ENCODE measurements around the gene CD22.
A peak's percentile ranks its signal among the peaks of the same experiment; 100 is the strongest.
"Not testable (repeated sequence)": the region's sequence is repeated elsewhere in the genome, so short reads cannot be mapped to it uniquely, and the experiment has no call there.

The CD22 gene

DNA sequence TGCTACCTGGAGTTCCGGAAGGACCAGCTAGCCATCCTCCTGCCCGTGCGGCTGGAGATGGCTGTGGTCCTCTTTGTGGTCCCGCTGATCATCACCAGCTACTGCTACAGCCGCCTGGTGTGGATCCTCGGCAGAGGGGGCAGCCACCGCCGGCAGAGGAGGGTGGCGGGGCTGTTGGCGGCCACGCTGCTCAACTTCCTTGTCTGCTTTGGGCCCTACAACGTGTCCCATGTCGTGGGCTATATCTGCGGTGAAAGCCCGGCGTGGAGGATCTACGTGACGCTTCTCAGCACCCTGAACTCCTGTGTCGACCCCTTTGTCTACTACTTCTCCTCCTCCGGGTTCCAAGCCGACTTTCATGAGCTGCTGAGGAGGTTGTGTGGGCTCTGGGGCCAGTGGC, 30.4 kb downstream of the CD22 start:
- H3K4me1 Mint-ChIP-seq: peaks cover 13 to 23% of the 10 kb centered on the region in 2 donors
- H3K9me3 Mint-ChIP-seq; H3K27ac Mint-ChIP-seq; H3K36me3 Mint-ChIP-seq; DNase-seq; H3K4me3 Mint-ChIP-seq; ATAC-seq (replicated peaks): not testable (repeated sequence)
- peaks cover 19 to 32% of the 10 kb centered on the region in 2 donors for H3K27me3 Mint-ChIP-seq

DNA sequence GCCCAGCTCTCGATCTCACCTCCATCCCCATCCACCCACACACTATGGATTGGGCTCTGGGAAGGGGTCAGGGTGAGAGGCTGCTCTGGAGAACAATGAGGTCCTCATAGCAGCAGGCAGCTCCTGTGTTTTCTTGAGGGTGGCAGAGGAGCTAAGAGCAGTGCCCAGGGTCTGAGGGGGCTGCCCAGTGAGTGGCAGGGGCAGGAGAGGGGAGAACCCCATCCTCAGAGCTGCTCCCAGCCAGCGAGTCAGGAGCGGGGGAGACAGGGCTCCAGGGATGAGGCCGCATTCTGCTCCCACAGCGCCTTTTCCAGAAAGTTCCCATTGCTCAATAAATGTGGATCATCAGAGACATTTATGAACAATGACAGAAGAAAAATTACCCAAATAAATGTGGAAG, 31.1 kb downstream of the CD22 start:
- not testable (repeated sequence) for ATAC-seq (replicated peaks); H3K9me3 Mint-ChIP-seq; H3K36me3 Mint-ChIP-seq; DNase-seq; H3K4me3 Mint-ChIP-seq; H3K27ac Mint-ChIP-seq
- H3K4me1 Mint-ChIP-seq: peaks cover 13 to 23% of the 10 kb centered on the region in 2 donors
- peaks cover 19 to 39% of the 10 kb centered on the region in 2 donors for H3K27me3 Mint-ChIP-seq

- no peak for ATAC-seq (replicated peaks)
- H3K27ac Mint-ChIP-seq: peak overlapping the region; percentile 4
Observed at GRCh38 chr19:35360880-35361420, 32.0 kb downstream of the CD22 start.

DNA sequence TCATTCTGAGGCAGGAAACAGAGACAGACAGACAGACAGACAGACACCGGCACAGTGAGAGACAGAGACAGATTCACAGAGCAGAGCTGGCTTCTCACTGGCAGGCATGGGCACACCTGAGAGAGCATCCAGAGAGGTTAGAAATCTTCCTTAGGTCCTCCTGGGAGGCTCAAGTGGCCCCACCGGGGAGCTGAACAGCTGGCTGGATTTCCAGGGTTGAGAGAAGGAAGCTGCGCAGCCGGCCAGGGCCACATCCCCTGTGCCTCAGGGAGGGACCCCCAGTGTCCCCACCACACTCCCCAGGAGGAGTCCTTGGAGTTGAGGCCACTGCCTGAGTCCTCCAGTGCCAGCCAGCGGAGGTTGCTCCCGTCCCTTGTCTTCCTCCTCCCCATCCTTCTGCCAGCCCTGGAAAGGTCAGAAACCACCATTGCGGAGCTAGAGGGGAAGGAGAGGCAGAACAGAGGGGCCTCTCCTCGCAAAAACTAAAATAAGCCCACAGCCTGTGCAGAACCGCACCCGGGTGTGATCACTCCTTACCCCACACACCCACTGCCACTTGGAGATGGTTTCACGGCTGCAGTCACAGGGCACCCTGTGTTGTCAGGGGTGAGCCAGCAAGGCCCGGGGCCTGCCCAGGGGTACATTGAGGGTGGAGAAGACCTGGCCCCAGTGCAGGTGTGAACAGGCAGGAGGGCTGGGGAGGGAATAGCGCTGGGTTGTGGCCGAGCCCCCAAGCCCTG, 33.4 kb downstream of the CD22 start:
- H3K36me3 Mint-ChIP-seq: no peaks in the 10 kb centered on the region
- H3K4me3 Mint-ChIP-seq: no peak overlapping the region
- H3K27me3 Mint-ChIP-seq: peaks cover 26 to 52% of the 10 kb centered on the region in 2 donors
- H3K9me3 Mint-ChIP-seq: no peaks in the 10 kb centered on the region
- H3K27ac Mint-ChIP-seq: no peak overlapping the region
- DNase-seq (no peak), ATAC-seq (replicated peaks) (no peak)
- peaks cover 7 to 18% of the 10 kb centered on the region in 2 donors for H3K4me1 Mint-ChIP-seq

More at GRCh38 chr19:35360880-35361420, 32.0 kb downstream of the CD22 start:
- Mint-ChIP-seq H3K4me1 (peaks cover 11 to 20% of the 10 kb centered on the region in 2 donors), H3K9me3 (no peaks in the 10 kb centered on the region), H3K27me3 (peaks cover 22 to 43% of the 10 kb centered on the region in 2 donors), H3K4me3 (no peak overlapping the region), H3K36me3 (no peaks in the 10 kb centered on the region)
- no peak for DNase-seq

- Mint-ChIP-seq H3K36me3 (no peaks in the 10 kb centered on the region), H3K9me3 (no peaks in the 10 kb centered on the region), H3K4me3 (no peak overlapping the region), H3K27me3 (peaks cover 25 to 49% of the 10 kb centered on the region in 2 donors), H3K27ac (no peak overlapping the region), H3K4me1 (peaks cover 5 to 18% of the 10 kb centered on the region in 2 donors)
- DNase-seq (no peak), ATAC-seq (replicated peaks) (no peak)
Observed at GRCh38 chr19:35363001-35363590, 34.1 kb downstream of the CD22 start.

- no peaks in the 10 kb centered on the region for H3K36me3 Mint-ChIP-seq
- H3K4me3 Mint-ChIP-seq: no peak overlapping the region
- DNase-seq (no peak), ATAC-seq (replicated peaks) (no peak)
- no peak overlapping the region for H3K27ac Mint-ChIP-seq
- peaks cover 21 to 45% of the 10 kb centered on the region in 2 donors for H3K27me3 Mint-ChIP-seq
- H3K4me1 Mint-ChIP-seq: peaks cover 2 to 18% of the 10 kb centered on the region in 2 donors
- no peaks in the 10 kb centered on the region for H3K9me3 Mint-ChIP-seq
Observed at GRCh38 chr19:35363711-35364425, 34.9 kb downstream of the CD22 start.

- Mint-ChIP-seq H3K4me1 (peaks cover 3 to 26% of the 10 kb centered on the region in 2 donors), H3K4me3 (no peak overlapping the region), H3K9me3 (peaks cover 5% of the 10 kb centered on the region in 2 donors), H3K36me3 (no peaks in the 10 kb centered on the region), H3K27ac (no peak overlapping the region), H3K27me3 (peaks cover 21 to 45% of the 10 kb centered on the region in 2 donors)
- DNase-seq (no peak), ATAC-seq (replicated peaks) (no peak)
Observed at GRCh38 chr19:35365303-35365702, 36.3 kb downstream of the CD22 start.

- Mint-ChIP-seq H3K27me3 (peaks cover 11 to 21% of the 10 kb centered on the region in 2 donors), H3K36me3 (no peaks in the 10 kb centered on the region), H3K4me1 (peaks cover 2 to 15% of the 10 kb centered on the region in 2 donors), H3K4me3 (no peak overlapping the region), H3K27ac (no peak overlapping the region), H3K9me3 (peaks cover 5% of the 10 kb centered on the region in 2 donors)
- DNase-seq (no peak), ATAC-seq (replicated peaks) (no peak)
Observed at GRCh38 chr19:35368378-35368777, 39.4 kb downstream of the CD22 start.

DNA sequence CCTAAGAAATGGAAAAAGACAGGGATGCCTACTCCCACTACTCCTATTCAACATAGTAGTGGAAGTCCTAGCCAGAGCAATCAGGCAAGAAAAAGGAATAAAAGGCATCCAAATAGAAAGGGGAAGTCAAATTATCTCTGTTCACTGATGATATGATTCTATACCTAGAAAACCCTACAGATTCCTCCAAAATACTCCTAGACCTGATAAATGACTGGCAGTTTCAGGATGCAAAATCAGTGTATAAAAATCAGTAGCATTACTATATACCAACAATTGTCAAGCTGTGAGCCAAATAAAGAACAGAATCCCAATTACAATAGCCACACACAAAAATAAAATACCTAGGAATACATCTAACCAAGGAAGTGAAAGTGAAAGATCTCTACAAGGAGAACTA, 40.5 kb downstream of the CD22 start:
- Mint-ChIP-seq H3K36me3 (no peaks in the 10 kb centered on the region), H3K9me3 (peaks cover 5% of the 10 kb centered on the region in 2 donors), H3K27ac (no peak overlapping the region), H3K27me3 (peaks cover 16 to 20% of the 10 kb centered on the region in 2 donors), H3K4me1 (peaks cover 6 to 22% of the 10 kb centered on the region in 2 donors), H3K4me3 (no peak overlapping the region)
- ATAC-seq (replicated peaks) (no peak), DNase-seq (no peak)

DNA sequence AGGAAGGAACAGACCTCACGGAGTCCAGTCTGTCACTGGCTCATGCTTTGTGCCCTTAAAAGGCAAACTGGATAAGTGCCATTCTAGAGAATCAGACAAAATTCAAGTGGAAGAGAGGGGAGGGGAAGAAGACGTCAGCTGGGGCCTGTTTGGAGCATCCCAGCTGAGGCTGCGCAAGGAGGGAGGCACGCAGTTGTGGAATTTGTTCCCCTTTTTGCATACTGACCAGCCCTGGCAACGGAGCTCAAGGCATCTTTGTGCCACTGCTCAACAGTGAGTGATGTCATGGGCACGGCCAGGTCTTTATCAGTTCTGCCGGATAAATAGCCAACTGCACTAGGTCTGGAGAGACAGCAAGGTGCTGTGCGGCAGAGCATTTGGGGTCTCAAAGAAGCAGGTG, 41.7 kb downstream of the CD22 start, which contains the start of gene GPR42:
TSS of gene GPR42 (plus strand) at position 347 of the 400 bp plus-strand sequence. CDS start 292 bp downstream, outside the sequence.
- no peak within 1 kb of the TSS for H3K4me3 Mint-ChIP-seq
- H3K27me3 Mint-ChIP-seq: peaks cover 16 to 23% of the 10 kb centered on the region in 2 donors
- H3K9me3 Mint-ChIP-seq: peaks cover 5% of the 10 kb centered on the region in 2 donors
- no peaks in the 10 kb centered on the region for H3K36me3 Mint-ChIP-seq
- H3K27ac Mint-ChIP-seq: no peak within 1 kb of the TSS
- ATAC-seq (replicated peaks) (no peak), DNase-seq (no peak)
- H3K4me1 Mint-ChIP-seq: peaks cover 13 to 34% of the 10 kb centered on the region in 2 donors

GRCh38 chr19:35373492-35373891, 44.5 kb downstream of the CD22 start:
- H3K4me1 Mint-ChIP-seq: peaks cover 26 to 46% of the 10 kb centered on the region in 2 donors
- H3K9me3 Mint-ChIP-seq: peaks cover 7 to 12% of the 10 kb centered on the region in 2 donors
- peaks cover 0 to 1% of the 10 kb centered on the region in 2 donors for H3K36me3 Mint-ChIP-seq
- H3K27ac Mint-ChIP-seq: peak overlapping the region; percentile 20
- DNase-seq (no peak), ATAC-seq (replicated peaks) (no peak)
- no peak overlapping the region for H3K4me3 Mint-ChIP-seq
- peaks cover 9 to 16% of the 10 kb centered on the region in 2 donors for H3K27me3 Mint-ChIP-seq

- H3K27ac Mint-ChIP-seq: peak overlapping the region; percentile 20
- ATAC-seq (replicated peaks): not testable (repeated sequence)
Observed at GRCh38 chr19:35374031-35374430, 45.0 kb downstream of the CD22 start.

DNA sequence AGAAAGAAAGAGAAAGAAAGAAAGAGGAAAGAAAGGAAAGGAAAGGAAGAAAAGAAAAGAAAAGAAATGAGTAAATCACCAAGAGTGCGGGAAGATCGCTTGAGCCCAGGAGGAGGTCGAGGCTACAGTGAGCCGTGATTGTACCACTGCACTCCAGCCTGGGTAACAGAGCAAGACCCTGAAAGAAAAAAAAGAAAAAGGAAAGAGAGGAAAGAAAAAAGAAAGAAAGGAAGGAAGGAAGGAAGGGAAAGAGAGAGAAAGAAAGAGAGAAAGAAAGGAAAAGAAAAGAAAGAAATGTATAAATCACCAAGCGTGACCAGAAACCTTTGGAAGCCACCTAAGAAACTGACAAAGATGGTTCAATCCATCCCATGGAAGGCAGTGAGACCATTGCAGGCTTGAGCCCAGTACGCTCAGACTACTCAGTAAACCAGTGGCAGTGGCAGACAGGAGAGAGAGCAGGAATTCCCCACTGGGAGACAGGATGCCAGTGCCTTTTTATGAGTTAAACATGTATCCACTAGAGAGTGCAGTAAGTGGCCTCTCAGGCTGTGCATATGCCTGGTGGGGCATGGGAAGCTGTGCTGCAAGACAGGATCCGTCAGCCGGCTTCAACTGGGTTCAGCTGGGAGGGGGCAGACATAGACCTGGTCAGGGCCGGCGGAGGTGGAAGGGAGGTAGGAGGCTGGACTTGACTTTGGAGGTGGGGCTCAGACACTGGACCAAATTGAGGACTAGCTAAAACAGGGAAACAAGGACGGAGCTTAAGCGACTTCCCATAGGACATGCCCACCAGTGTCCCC, 46.7 kb downstream of the CD22 start:
- peak overlapping the region; percentile 48 for H3K27ac Mint-ChIP-seq

More at GRCh38 chr19:35374031-35374430, 45.0 kb downstream of the CD22 start:
- Mint-ChIP-seq H3K27me3 (peaks cover 9 to 16% of the 10 kb centered on the region in 2 donors), H3K4me1 (peaks cover 26 to 45% of the 10 kb centered on the region in 2 donors), H3K9me3 (peaks cover 7 to 14% of the 10 kb centered on the region in 2 donors)
- not testable (repeated sequence) for H3K36me3 Mint-ChIP-seq, DNase-seq, H3K4me3 Mint-ChIP-seq

More for the DNA sequence above, 46.7 kb downstream of the CD22 start:
- DNase-seq: no peak
- Mint-ChIP-seq H3K36me3 (peaks cover 0 to 1% of the 10 kb centered on the region in 2 donors), H3K27me3 (peaks cover 6 to 16% of the 10 kb centered on the region in 2 donors), H3K4me3 (no peak overlapping the region), H3K4me1 (peaks cover 25 to 37% of the 10 kb centered on the region in 2 donors), H3K9me3 (peaks cover 2 to 9% of the 10 kb centered on the region in 2 donors)
- ATAC-seq (replicated peaks): no peak

Data from stimulated activated naive B cell treated with anti-CD40 and anti-IgM and Interleukin-4, amounts not matched to agents 10 μg/mL and 1 μg/mL and 100 μg/mL, for 72 hours (primary cell).